GM23338 (cell line): ENCODE data around the gene GHRL. TPM values are rescaled to one million over a fixed set of nuclear protein-coding genes. Genes with fewer than 3 reads are reported as not detected.

Source experiments
- ATAC-seq: fragments of 200-7000 bp; cut with Tn5 transposase; 3 replicates; pipeline ENCODE4 v1.9.1; 2020
- DNase-seq: peaks from one replicate; pipeline ENCODE4 v3.0.0-alpha.2; 2015; ENCODE audit warnings: low spot score
- H2AFZ ChIP-seq: fragments of 200-600 bp; sonication (generic); 2 replicates; pipeline ENCODE4 v1.8.0; 2016; ENCODE audit warnings: antibody characterized with exemption, mild to moderate bottlenecking, moderate library complexity
- H3F3A ChIP-seq: fragments of 200-600 bp; sonication (generic); replicated peaks from 2 replicates; pipeline ENCODE4 v1.8.0; 2017; ENCODE audit warnings: antibody characterized with exemption, mixed run types, low read depth
- H3K27ac ChIP-seq: fragments of 200-600 bp; sonication (generic); 2 replicates; pipeline ENCODE4 v1.6.1; 2016; ENCODE audit warnings: low read depth
- H3K27me3 ChIP-seq: fragments of 200-600 bp; sonication (generic); 2 replicates; pipeline ENCODE4 v1.8.0; 2016; ENCODE audit warnings: mild to moderate bottlenecking, mixed run types, moderate library complexity; ENCODE audit not compliant: insufficient read depth
- H3K36me3 ChIP-seq: fragments of 200-600 bp; sonication (generic); 2 replicates; pipeline ENCODE4 v1.8.0; 2016; ENCODE audit warnings: mild to moderate bottlenecking; ENCODE audit not compliant: insufficient read depth
- H3K4me1 ChIP-seq: fragments of 200-600 bp; sonication (generic); 2 replicates; pipeline ENCODE4 v1.8.0; 2016; ENCODE audit warnings: mild to moderate bottlenecking, moderate library complexity; ENCODE audit not compliant: insufficient read depth
- H3K4me2 ChIP-seq: fragments of 200-600 bp; sonication (generic); 2 replicates; pipeline ENCODE4 v1.7.1; 2017; ENCODE audit warnings: mixed run types
- H3K4me3 ChIP-seq: fragments of 200-600 bp; sonication (generic); 2 replicates; pipeline ENCODE4 v1.6.1; 2016; ENCODE audit warnings: mixed run types
- H3K79me2 ChIP-seq: fragments of 200-600 bp; sonication (generic); replicated peaks from 2 replicates; pipeline ENCODE4 v1.8.0; 2017; ENCODE audit warnings: mild to moderate bottlenecking; ENCODE audit not compliant: insufficient read depth
- H3K9me2 ChIP-seq: fragments of 200-600 bp; sonication (generic); 2 replicates; pipeline ENCODE4 v1.8.0; 2017; ENCODE audit not compliant: insufficient read depth
- H4K20me1 ChIP-seq: fragments of 200-600 bp; sonication (generic); replicated peaks from 2 replicates; pipeline ENCODE4 v1.8.0; 2017; ENCODE audit warnings: mild to moderate bottlenecking; ENCODE audit not compliant: insufficient read depth
- H3K27ac Mint-ChIP-seq: 2 replicates; pipeline ENCODE4 v1.8.0; 2020; ENCODE audit warnings: inconsistent platforms, mild to moderate bottlenecking, moderate library complexity, mixed read lengths
- H3K27me3 Mint-ChIP-seq: 3 replicates; pipeline ENCODE4 v1.8.0; 2022; ENCODE audit warnings: low read depth, mild to moderate bottlenecking, moderate library complexity, mixed read lengths, inconsistent platforms; ENCODE audit not compliant: insufficient read depth, poor library complexity
- H3K36me3 Mint-ChIP-seq: 3 replicates; pipeline ENCODE4 v1.8.0; 2021; ENCODE audit warnings: low read depth, mild to moderate bottlenecking, inconsistent platforms, moderate library complexity, mixed read lengths
- H3K4me1 Mint-ChIP-seq: 3 replicates; pipeline ENCODE4 v1.8.0; 2020; ENCODE audit warnings: mild to moderate bottlenecking, inconsistent platforms, mixed read lengths
- H3K4me3 Mint-ChIP-seq: 3 replicates; pipeline ENCODE4 v1.8.0; 2021; ENCODE audit warnings: moderate library complexity, mild to moderate bottlenecking, inconsistent platforms, mixed read lengths
- H3K9me3 Mint-ChIP-seq: 3 replicates; pipeline ENCODE4 v1.8.0; 2020; ENCODE audit warnings: moderate library complexity, mild to moderate bottlenecking, inconsistent platforms, mixed read lengths
- CREB1 ChIP-seq: fragments of 250-450 bp; sonication (Bioruptor Pico); IDR thresholded peaks from 2 replicates; pipeline ENCODE4 v1.5.0; 2020; ENCODE audit warnings: low read depth, mild to moderate bottlenecking, moderate library complexity
- CTCF ChIP-seq, 2 experiments: fragments of 200-600 bp in 1 of 2; sonication (generic) in 1 of 2; conservative IDR thresholded peaks; 2 replicates each; pipeline versions ENCODE4 v1.5.1 to v1.6.1; 2016 to 2017; ENCODE audit warnings: antibody characterized with exemption in 2 of 2, low read depth in 2 of 2, mild to moderate bottlenecking in 2 of 2, moderate library complexity in 1 of 2
- ETS1 ChIP-seq: IDR thresholded peaks from 2 replicates; pipeline ENCODE4 v1.6.1; 2016; ENCODE audit warnings: antibody characterized with exemption
- EZH2 ChIP-seq: fragments of 200-600 bp; sonication (generic); IDR thresholded peaks from one replicate; pipeline ENCODE4 v1.8.0; 2017; ENCODE audit warnings: antibody characterized with exemption, mild to moderate bottlenecking, low read depth; ENCODE audit not compliant: unreplicated experiment
- EZH2phosphoT487 ChIP-seq: fragments of 200-600 bp; sonication (generic); IDR thresholded peaks from one replicate; pipeline ENCODE4 v1.8.1; 2018; ENCODE audit warnings: antibody characterized with exemption; ENCODE audit not compliant: unreplicated experiment
- JUNB ChIP-seq: IDR thresholded peaks from one replicate; pipeline ENCODE4 v1.6.1; 2016; ENCODE audit warnings: antibody characterized with exemption; ENCODE audit not compliant: unreplicated experiment
- NANOG ChIP-seq: IDR thresholded peaks from 2 replicates; pipeline ENCODE4 v1.6.1; 2016; ENCODE audit warnings: antibody characterized with exemption, borderline replicate concordance
- POLR2AphosphoS5 ChIP-seq: IDR thresholded peaks from 2 replicates; pipeline ENCODE4 v1.6.1; 2016; ENCODE audit warnings: antibody characterized with exemption, low read depth
- STAT1 ChIP-seq: IDR thresholded peaks from one replicate; pipeline ENCODE4 v1.6.1; 2016; ENCODE audit warnings: antibody characterized with exemption; ENCODE audit not compliant: unreplicated experiment
- ZNF114 ChIP-seq: fragments of 250-450 bp; sonication (Bioruptor Pico); IDR thresholded peaks from 2 replicates; pipeline ENCODE4 v1.5.0; 2020; ENCODE audit warnings: mild to moderate bottlenecking, moderate library complexity
- ZNF331 ChIP-seq: fragments of 250-450 bp; sonication (Bioruptor Pico); IDR thresholded peaks from 2 replicates; pipeline ENCODE4 v1.5.0; 2020; ENCODE audit warnings: low read depth, mild to moderate bottlenecking, moderate library complexity
- polyA plus RNA-seq: library from polyadenylated mRNA; unstranded; fragments of >200 nt; fragmentation: Nextera tagmentation; extraction: Ambion mirVana; gene quantifications from 2 replicates; pipeline ENCODE4 v1.2.1, GENCODE V29; 2016
- total RNA-seq: library from RNA; depleted of rRNA; stranded (reverse); fragments of >200 nt; shearing (Covaris generic); gene quantifications from 2 replicates; pipeline ENCODE4 v1.2.3, GENCODE V29; 2014
- TF ChIP-seq, protein P1 (sequence below): IDR thresholded peaks from one replicate; pipeline ENCODE4 v1.6.1; 2018; ENCODE audit warnings: antibody characterized with exemption; ENCODE audit not compliant: unreplicated experiment
- TF ChIP-seq, protein P2 (sequence below): fragments of 250-450 bp; sonication (Bioruptor Pico); IDR thresholded peaks from 2 replicates; pipeline ENCODE4 v1.5.0; 2020; ENCODE audit warnings: mild to moderate bottlenecking, moderate library complexity

The GHRL gene
- total and polyA plus RNA-seq, 2 experiments from 2014 or later = 0.78 TPM; not detected in 1

- Histone ChIP-seq H4K20me1 (no peaks in the 10 kb centered on the region), H3K27ac (no peak overlapping the region), H3K4me2 (no peak overlapping the region), H3K9me2 (no peaks in the 10 kb centered on the region), H3K36me3 (no peaks in the 10 kb centered on the region), H3K27me3 (no peaks in the 10 kb centered on the region), H3K4me3 (no peak overlapping the region), H3K79me2 (no peaks in the 10 kb centered on the region; the same call in 1 of the 2 replicates), H3K4me1 (no peaks in the 10 kb centered on the region), H2AFZ (no peak overlapping the region), H3F3A (no peaks in the 10 kb centered on the region)
- Mint-ChIP-seq H3K36me3 (peaks cover 13% of the 10 kb centered on the region), H3K4me1 (no peaks in the 10 kb centered on the region; the same call in 2 of the 3 replicates), H3K27me3 (no peaks in the 10 kb centered on the region), H3K9me3 (no peaks in the 10 kb centered on the region; the same call in 2 of the 3 replicates), H3K4me3 (no peak overlapping the region), H3K27ac (no peak overlapping the region)
- DNase-seq = no peak
- TF ChIP-seq CTCF (conservative IDR thresholded peaks at IDR 0.05; ENCODE audit: low read depth in 2 of 2) (no peak), NANOG (no peak), STAT1 (no peak), CREB1 (CRISPR knock-in tag) (no peak), EZH2phosphoT487 (no peak), EZH2 (no peak), ZNF114 (CRISPR knock-in tag) (no peak), ZNF331 (CRISPR knock-in tag) (no peak), JUNB (no peak), POLR2AphosphoS5 (no peak), ETS1 (no peak)
- TF ChIP-seq, protein P1, sequence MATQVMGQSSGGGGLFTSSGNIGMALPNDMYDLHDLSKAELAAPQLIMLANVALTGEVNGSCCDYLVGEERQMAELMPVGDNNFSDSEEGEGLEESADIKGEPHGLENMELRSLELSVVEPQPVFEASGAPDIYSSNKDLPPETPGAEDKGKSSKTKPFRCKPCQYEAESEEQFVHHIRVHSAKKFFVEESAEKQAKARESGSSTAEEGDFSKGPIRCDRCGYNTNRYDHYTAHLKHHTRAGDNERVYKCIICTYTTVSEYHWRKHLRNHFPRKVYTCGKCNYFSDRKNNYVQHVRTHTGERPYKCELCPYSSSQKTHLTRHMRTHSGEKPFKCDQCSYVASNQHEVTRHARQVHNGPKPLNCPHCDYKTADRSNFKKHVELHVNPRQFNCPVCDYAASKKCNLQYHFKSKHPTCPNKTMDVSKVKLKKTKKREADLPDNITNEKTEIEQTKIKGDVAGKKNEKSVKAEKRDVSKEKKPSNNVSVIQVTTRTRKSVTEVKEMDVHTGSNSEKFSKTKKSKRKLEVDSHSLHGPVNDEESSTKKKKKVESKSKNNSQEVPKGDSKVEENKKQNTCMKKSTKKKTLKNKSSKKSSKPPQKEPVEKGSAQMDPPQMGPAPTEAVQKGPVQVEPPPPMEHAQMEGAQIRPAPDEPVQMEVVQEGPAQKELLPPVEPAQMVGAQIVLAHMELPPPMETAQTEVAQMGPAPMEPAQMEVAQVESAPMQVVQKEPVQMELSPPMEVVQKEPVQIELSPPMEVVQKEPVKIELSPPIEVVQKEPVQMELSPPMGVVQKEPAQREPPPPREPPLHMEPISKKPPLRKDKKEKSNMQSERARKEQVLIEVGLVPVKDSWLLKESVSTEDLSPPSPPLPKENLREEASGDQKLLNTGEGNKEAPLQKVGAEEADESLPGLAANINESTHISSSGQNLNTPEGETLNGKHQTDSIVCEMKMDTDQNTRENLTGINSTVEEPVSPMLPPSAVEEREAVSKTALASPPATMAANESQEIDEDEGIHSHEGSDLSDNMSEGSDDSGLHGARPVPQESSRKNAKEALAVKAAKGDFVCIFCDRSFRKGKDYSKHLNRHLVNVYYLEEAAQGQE = no peak
- TF ChIP-seq, protein P2, sequence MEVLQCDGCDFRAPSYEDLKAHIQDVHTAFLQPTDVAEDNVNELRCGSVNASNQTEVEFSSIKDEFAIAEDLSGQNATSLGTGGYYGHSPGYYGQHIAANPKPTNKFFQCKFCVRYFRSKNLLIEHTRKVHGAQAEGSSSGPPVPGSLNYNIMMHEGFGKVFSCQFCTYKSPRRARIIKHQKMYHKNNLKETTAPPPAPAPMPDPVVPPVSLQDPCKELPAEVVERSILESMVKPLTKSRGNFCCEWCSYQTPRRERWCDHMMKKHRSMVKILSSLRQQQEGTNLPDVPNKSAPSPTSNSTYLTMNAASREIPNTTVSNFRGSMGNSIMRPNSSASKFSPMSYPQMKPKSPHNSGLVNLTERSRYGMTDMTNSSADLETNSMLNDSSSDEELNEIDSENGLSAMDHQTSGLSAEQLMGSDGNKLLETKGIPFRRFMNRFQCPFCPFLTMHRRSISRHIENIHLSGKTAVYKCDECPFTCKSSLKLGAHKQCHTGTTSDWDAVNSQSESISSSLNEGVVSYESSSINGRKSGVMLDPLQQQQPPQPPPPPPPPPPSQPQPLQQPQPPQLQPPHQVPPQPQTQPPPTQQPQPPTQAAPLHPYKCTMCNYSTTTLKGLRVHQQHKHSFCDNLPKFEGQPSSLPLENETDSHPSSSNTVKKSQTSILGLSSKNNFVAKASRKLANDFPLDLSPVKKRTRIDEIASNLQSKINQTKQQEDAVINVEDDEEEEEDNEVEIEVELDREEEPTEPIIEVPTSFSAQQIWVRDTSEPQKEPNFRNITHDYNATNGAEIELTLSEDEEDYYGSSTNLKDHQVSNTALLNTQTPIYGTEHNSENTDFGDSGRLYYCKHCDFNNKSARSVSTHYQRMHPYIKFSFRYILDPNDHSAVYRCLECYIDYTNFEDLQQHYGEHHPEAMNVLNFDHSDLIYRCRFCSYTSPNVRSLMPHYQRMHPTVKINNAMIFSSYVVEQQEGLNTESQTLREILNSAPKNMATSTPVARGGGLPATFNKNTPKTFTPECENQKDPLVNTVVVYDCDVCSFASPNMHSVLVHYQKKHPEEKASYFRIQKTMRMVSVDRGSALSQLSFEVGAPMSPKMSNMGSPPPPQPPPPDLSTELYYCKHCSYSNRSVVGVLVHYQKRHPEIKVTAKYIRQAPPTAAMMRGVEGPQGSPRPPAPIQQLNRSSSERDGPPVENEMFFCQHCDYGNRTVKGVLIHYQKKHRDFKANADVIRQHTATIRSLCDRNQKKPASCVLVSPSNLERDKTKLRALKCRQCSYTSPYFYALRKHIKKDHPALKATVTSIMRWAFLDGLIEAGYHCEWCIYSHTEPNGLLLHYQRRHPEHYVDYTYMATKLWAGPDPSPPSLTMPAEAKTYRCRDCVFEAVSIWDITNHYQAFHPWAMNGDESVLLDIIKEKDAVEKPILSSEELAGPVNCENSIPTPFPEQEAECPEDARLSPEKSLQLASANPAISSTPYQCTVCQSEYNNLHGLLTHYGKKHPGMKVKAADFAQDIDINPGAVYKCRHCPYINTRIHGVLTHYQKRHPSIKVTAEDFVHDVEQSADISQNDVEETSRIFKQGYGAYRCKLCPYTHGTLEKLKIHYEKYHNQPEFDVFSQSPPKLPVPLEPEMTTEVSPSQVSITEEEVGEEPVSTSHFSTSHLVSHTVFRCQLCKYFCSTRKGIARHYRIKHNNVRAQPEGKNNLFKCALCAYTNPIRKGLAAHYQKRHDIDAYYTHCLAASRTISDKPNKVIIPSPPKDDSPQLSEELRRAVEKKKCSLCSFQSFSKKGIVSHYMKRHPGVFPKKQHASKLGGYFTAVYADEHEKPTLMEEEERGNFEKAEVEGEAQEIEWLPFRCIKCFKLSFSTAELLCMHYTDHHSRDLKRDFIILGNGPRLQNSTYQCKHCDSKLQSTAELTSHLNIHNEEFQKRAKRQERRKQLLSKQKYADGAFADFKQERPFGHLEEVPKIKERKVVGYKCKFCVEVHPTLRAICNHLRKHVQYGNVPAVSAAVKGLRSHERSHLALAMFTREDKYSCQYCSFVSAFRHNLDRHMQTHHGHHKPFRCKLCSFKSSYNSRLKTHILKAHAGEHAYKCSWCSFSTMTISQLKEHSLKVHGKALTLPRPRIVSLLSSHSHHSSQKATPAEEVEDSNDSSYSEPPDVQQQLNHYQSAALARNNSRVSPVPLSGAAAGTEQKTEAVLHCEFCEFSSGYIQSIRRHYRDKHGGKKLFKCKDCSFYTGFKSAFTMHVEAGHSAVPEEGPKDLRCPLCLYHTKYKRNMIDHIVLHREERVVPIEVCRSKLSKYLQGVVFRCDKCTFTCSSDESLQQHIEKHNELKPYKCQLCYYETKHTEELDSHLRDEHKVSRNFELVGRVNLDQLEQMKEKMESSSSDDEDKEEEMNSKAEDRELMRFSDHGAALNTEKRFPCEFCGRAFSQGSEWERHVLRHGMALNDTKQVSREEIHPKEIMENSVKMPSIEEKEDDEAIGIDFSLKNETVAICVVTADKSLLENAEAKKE (CRISPR knock-in tag) = no peak
- no peak for ATAC-seq
Observed at GRCh38 chr3:10294030-10294586, 1.4 kb upstream of the GHRL start.
